Sigmoid colon (tissue), 4 donors: Measurements from ENCODE around the gene ASMTL.
"Not testable (repeated sequence)": the region's sequence is repeated elsewhere in the genome, so short reads cannot be mapped to it uniquely, and the experiment has no call there.

Experiments
- EP300 ChIP-seq, 4 donors: sonication (generic); formaldehyde crosslinking; IDR thresholded peaks; one replicate each; pipeline ENCODE4 v1.6.1; 2017; ENCODE audit warnings: antibody characterized with exemption in 4 of 4
- POLR2A ChIP-seq, 2 donors: fragments of 450-650 bp; IDR thresholded peaks; one replicate each; pipeline ENCODE4 v1.6.1; 2016; ENCODE audit warnings: antibody characterized with exemption in 2 of 2, mild to moderate bottlenecking in 2 of 2, moderate library complexity in 2 of 2
- POLR2AphosphoS5 ChIP-seq, 4 donors: sonication (generic); formaldehyde crosslinking; IDR thresholded peaks; one replicate each; pipeline ENCODE4 v1.6.1; 2017; ENCODE audit warnings: antibody characterized with exemption in 4 of 4
- TF ChIP-seq, protein P1 (sequence below), 4 experiments: fragments of 450-650 bp in 3 of 4; fragments of 200-600 bp in 1 of 4; IDR thresholded peaks; one replicate each; pipeline ENCODE4 v1.5.1; 2016 to 2019; ENCODE audit warnings: antibody characterized with exemption in 4 of 4, mild to moderate bottlenecking in 3 of 4, moderate library complexity in 2 of 4

DNA sequence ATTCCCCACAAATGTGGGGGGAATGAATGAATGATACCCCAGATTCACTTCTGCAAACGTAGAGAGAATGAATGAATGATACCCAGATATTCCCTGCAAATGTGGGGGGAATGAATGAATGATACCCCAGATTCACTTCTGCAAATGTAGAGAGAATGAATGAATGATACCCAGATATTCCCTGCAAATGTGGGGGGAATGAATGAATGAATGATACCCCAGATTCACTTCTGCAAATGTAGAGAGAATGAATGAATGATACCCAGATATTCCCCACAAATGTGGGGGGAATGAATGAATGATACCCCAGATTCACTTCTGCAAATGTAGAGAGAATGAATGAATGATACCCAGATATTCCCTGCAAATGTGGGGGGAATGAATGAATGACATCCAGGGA, 38.0 kb upstream of the ASMTL start:
- TF ChIP-seq, protein P1, sequence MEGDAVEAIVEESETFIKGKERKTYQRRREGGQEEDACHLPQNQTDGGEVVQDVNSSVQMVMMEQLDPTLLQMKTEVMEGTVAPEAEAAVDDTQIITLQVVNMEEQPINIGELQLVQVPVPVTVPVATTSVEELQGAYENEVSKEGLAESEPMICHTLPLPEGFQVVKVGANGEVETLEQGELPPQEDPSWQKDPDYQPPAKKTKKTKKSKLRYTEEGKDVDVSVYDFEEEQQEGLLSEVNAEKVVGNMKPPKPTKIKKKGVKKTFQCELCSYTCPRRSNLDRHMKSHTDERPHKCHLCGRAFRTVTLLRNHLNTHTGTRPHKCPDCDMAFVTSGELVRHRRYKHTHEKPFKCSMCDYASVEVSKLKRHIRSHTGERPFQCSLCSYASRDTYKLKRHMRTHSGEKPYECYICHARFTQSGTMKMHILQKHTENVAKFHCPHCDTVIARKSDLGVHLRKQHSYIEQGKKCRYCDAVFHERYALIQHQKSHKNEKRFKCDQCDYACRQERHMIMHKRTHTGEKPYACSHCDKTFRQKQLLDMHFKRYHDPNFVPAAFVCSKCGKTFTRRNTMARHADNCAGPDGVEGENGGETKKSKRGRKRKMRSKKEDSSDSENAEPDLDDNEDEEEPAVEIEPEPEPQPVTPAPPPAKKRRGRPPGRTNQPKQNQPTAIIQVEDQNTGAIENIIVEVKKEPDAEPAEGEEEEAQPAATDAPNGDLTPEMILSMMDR (IDR thresholded peaks at IDR 0.05) = not testable (repeated sequence)
- TF ChIP-seq POLR2A, POLR2AphosphoS5, EP300 (IDR thresholded peaks at IDR 0.05): not testable (repeated sequence)
